IMR-90 (cell line): ENCODE data around the gene LENG9. TPM values are rescaled to one million over a fixed set of nuclear protein-coding genes. Genes with fewer than 3 reads are reported as not detected.

Experiments
- ATAC-seq: fragments of 200-7000 bp; cut with Tn5 transposase; 2 replicates; pipeline ENCODE4 v1.9.1; 2020; ENCODE audit warnings: low read depth, mild to moderate bottlenecking, moderate library complexity
- BruUV-seq: library from RNA; stranded (reverse); fragments of 400-500 nt; replicated peaks from 2 replicates; lab custom pipeline; 2021; lab: Mats Ljungman, UMichigan
- CTCF ChIA-PET: fragments of 300-600 bp; formaldehyde crosslinking; extraction: SDS; loops from one replicate; lab custom pipeline; 2021; ENCODE audit warnings: antibody characterized with exemption; lab: Yijun Ruan, JAX
- POLR2A ChIA-PET: fragments of 300-600 bp; sonication (Branson Sonifier 250); formaldehyde crosslinking; loops from one replicate; lab custom pipeline; 2022; ENCODE audit warnings: antibody characterized with exemption; ENCODE audit not compliant: unreplicated experiment; lab: Charles Lee
- DNase-seq: peaks from one replicate; pipeline ENCODE4 v3.0.0; 2013
- H2AFZ ChIP-seq: replicated peaks from 2 replicates; pipeline ENCODE3; 2013; ENCODE audit warnings: low read length, mild to moderate bottlenecking; ENCODE audit not compliant: poor library complexity
- H2AK5ac ChIP-seq: 2 replicates; pipeline ENCODE4 v1.6.1; 2013; ENCODE audit warnings: low read depth, low read length, inconsistent platforms
- H2AK9ac ChIP-seq: replicated peaks from 2 replicates; pipeline ENCODE3; 2013; ENCODE audit warnings: mild to moderate bottlenecking, low read depth, low read length, moderate library complexity; ENCODE audit not compliant: poor library complexity
- H2BK120ac ChIP-seq: 2 replicates; pipeline ENCODE4 v1.6.1; 2013; ENCODE audit warnings: low read depth, low read length, inconsistent platforms
- H2BK15ac ChIP-seq: 3 replicates; pipeline ENCODE4 v1.6.1; 2013; ENCODE audit warnings: low read depth, low read length, inconsistent platforms
- H2BK20ac ChIP-seq: 2 replicates; pipeline ENCODE4 v1.6.1; 2013; ENCODE audit warnings: low read depth, mild to moderate bottlenecking, inconsistent platforms, low read length, moderate library complexity
- H2BK5ac ChIP-seq: 2 replicates; pipeline ENCODE4 v1.6.1; 2013; ENCODE audit warnings: mild to moderate bottlenecking, low read depth, low read length, inconsistent platforms; ENCODE audit not compliant: poor library complexity, severe bottlenecking
- H3K14ac ChIP-seq: replicated peaks from 2 replicates; pipeline ENCODE4 v1.6.1; 2013; ENCODE audit warnings: low read depth, low read length, inconsistent platforms
- H3K18ac ChIP-seq: 2 replicates; pipeline ENCODE4 v1.6.1; 2013; ENCODE audit warnings: low read depth, low read length, control low read depth
- H3K23ac ChIP-seq: 2 replicates; pipeline ENCODE4 v1.6.1; 2013; ENCODE audit warnings: low read depth, low read length, inconsistent platforms
- H3K27ac ChIP-seq: 2 replicates; pipeline ENCODE4 v1.5.1; 2013; ENCODE audit warnings: mild to moderate bottlenecking, control low read depth, low read length; ENCODE audit not compliant: insufficient read depth
- H3K27me3 ChIP-seq: 2 replicates; pipeline ENCODE4 v1.6.1; 2013; ENCODE audit warnings: low read length; ENCODE audit not compliant: control insufficient read depth, insufficient read depth
- H3K36me3 ChIP-seq: 2 replicates; pipeline ENCODE4 v1.6.1; 2013; ENCODE audit warnings: low read length, mixed read lengths; ENCODE audit not compliant: control insufficient read depth, insufficient read depth
- H3K4ac ChIP-seq: 2 replicates; pipeline ENCODE4 v1.6.1; 2013; ENCODE audit warnings: low read depth, low read length, inconsistent platforms
- H3K4me1 ChIP-seq: 2 replicates; pipeline ENCODE4 v1.6.1; 2013; ENCODE audit warnings: low read length, mixed read lengths; ENCODE audit not compliant: control insufficient read depth, insufficient read depth
- H3K4me2 ChIP-seq: 2 replicates; pipeline ENCODE4 v1.6.1; 2013; ENCODE audit warnings: low read depth, mild to moderate bottlenecking, control low read depth, low read length, moderate library complexity
- H3K4me3 ChIP-seq: 2 replicates; pipeline ENCODE4 v1.5.1; 2013; ENCODE audit warnings: low read depth, mild to moderate bottlenecking, control low read depth, low read length, moderate library complexity; ENCODE audit not compliant: insufficient read depth
- H3K56ac ChIP-seq: 2 replicates; pipeline ENCODE4 v1.6.1; 2013; ENCODE audit warnings: low read length, inconsistent platforms; ENCODE audit not compliant: insufficient read depth; ENCODE audit errors: extremely low read depth
- H3K79me1 ChIP-seq, 2 experiments: 2 replicates each; pipeline ENCODE4 v1.6.1; 2013; ENCODE audit warnings: low read length in 2 of 2, inconsistent platforms in 1 of 2, low read depth in 1 of 2
- H3K9ac ChIP-seq: 2 replicates; pipeline ENCODE4 v1.6.1; 2013; ENCODE audit warnings: low read depth, low read length, control low read depth
- H3K9me1 ChIP-seq: 2 replicates; pipeline ENCODE4 v1.6.1; 2013; ENCODE audit warnings: low read length, inconsistent platforms; ENCODE audit not compliant: insufficient read depth
- H3K9me3 ChIP-seq: 2 replicates; pipeline ENCODE4 v1.6.1; 2013; ENCODE audit warnings: low read length; ENCODE audit not compliant: control insufficient read depth, insufficient read depth
- H4K20me1 ChIP-seq: 2 replicates; pipeline ENCODE4 v1.6.1; 2013; ENCODE audit warnings: low read length, inconsistent platforms; ENCODE audit not compliant: insufficient read depth
- H4K5ac ChIP-seq: 2 replicates; pipeline ENCODE4 v1.6.1; 2013; ENCODE audit warnings: mild to moderate bottlenecking, low read depth, low read length, control low read depth
- H4K8ac ChIP-seq, 2 experiments: 2 replicates each; pipeline ENCODE4 v1.6.1; 2013; ENCODE audit warnings: low read depth in 2 of 2, low read length in 2 of 2, control low read depth in 1 of 2, inconsistent platforms in 1 of 2
- H4K91ac ChIP-seq: 2 replicates; pipeline ENCODE4 v1.6.1; 2013; ENCODE audit warnings: low read depth, low read length, inconsistent platforms; ENCODE audit not compliant: insufficient read depth
- BHLHE40 ChIP-seq: fragments of 150-350 bp; IDR thresholded peaks from 2 replicates; pipeline ENCODE4 v1.6.1; 2016; ENCODE audit warnings: mild to moderate bottlenecking, low read depth, low read length
- CEBPB ChIP-seq: IDR thresholded peaks from 2 replicates; pipeline ENCODE4 v1.6.1; 2012; ENCODE audit warnings: low read depth, low read length, improper control_type of control experiment
- CHD1 ChIP-seq: IDR thresholded peaks from 2 replicates; pipeline ENCODE4 v1.6.1; 2012; ENCODE audit warnings: low read depth, low read length, improper control_type of control experiment
- CTCF ChIP-seq: conservative IDR thresholded peaks from 2 replicates; pipeline ENCODE4 v1.5.1; 2012; ENCODE audit warnings: mild to moderate bottlenecking, low read depth, low read length, improper control_type of control experiment
- ELK1 ChIP-seq: fragments of 150-350 bp; IDR thresholded peaks from 2 replicates; pipeline ENCODE4 v1.6.1; 2016; ENCODE audit warnings: low read depth, mild to moderate bottlenecking, low read length, moderate library complexity, borderline replicate concordance
- FOS ChIP-seq: fragments of 150-350 bp; IDR thresholded peaks from 2 replicates; pipeline ENCODE4 v1.6.1; 2016; ENCODE audit warnings: low read depth, low read length
- MAFK ChIP-seq: IDR thresholded peaks from 2 replicates; pipeline ENCODE4 v1.6.1; 2012; ENCODE audit warnings: low read depth, low read length, improper control_type of control experiment
- MAZ ChIP-seq: IDR thresholded peaks from 2 replicates; pipeline ENCODE4 v1.6.1; 2012; ENCODE audit warnings: low read depth, mild to moderate bottlenecking, low read length, improper control_type of control experiment, moderate library complexity, borderline replicate concordance
- MXI1 ChIP-seq: IDR thresholded peaks from 2 replicates; pipeline ENCODE4 v1.6.1; 2012; ENCODE audit warnings: low read depth, mild to moderate bottlenecking, low read length, moderate library complexity, borderline replicate concordance
- NFE2L2 ChIP-seq: fragments of 150-350 bp; IDR thresholded peaks from 2 replicates; pipeline ENCODE4 v1.6.1; 2016; ENCODE audit warnings: low read depth, mild to moderate bottlenecking, low read length
- POLR2A ChIP-seq: IDR thresholded peaks from 2 replicates; pipeline ENCODE4 v1.6.1; 2012; ENCODE audit warnings: mild to moderate bottlenecking, low read depth, low read length
- RAD21 ChIP-seq: IDR thresholded peaks from 2 replicates; pipeline ENCODE4 v1.6.1; 2012; ENCODE audit warnings: low read length, improper control_type of control experiment
- RCOR1 ChIP-seq: IDR thresholded peaks from 2 replicates; pipeline ENCODE4 v1.6.1; 2012; ENCODE audit warnings: mild to moderate bottlenecking, low read length, improper control_type of control experiment; ENCODE audit not compliant: insufficient replicate concordance
- RFX5 ChIP-seq: IDR thresholded peaks from 2 replicates; pipeline ENCODE4 v1.8.0; 2012; ENCODE audit warnings: low read depth, mild to moderate bottlenecking, low read length, moderate library complexity
- SMC3 ChIP-seq: fragments of 150-350 bp; IDR thresholded peaks from 2 replicates; pipeline ENCODE4 v1.6.1; 2016; ENCODE audit warnings: low read depth, mild to moderate bottlenecking, antibody characterized with exemption, low read length, moderate library complexity
- USF2 ChIP-seq: fragments of 150-350 bp; IDR thresholded peaks from 2 replicates; pipeline ENCODE4 v1.6.1; 2017; ENCODE audit warnings: mild to moderate bottlenecking, antibody characterized with exemption, low read length, low read depth
- WGBS, 2 experiments: methylation state at CpG; one replicate each; pipeline versions ENCODE4 v1.1.5 to v1.1.7; 2013; ENCODE audit warnings: missing lambda C conversion rate in 2 of 2; ENCODE audit not compliant: insufficient read length in 1 of 2; ENCODE audit errors: extremely low coverage in 2 of 2; 5-methylcytosine and 5-hydroxymethylcytosine counted together
- dilution Hi-C: fragments of 300-500 bp; cut with HindIII; formaldehyde crosslinking; loops from one replicate; pipeline ENCODE4 v1.14.3; 2018; ENCODE audit warnings: low sequenced_read_pairs; ENCODE audit not compliant: unreplicated experiment
- in situ Hi-C: fragments of 300-500 bp; cut with MboI; formaldehyde crosslinking; loops from 3 replicates; pipeline ENCODE4 v1.14.3; 2019; ENCODE audit warnings: low sequenced_read_pairs, inconsistent platforms, mixed read lengths
- intact Hi-C: fragments of 100-400 bp; cut with micrococcal nuclease; formaldehyde crosslinking; loops from 2 replicates; pipeline ENCODE4 v1.10.0; 2022
- polyA plus RNA-seq, 3 experiments: library from polyadenylated mRNA; depleted of rRNA; stranded (reverse); fragments of >200 nt; gene quantifications; 2 replicates each; pipeline ENCODE4 v1.2.3, GENCODE V29; 2012; ENCODE audit warnings: low replicate concordance in 1 of 3
- total RNA-seq: library from RNA; depleted of rRNA; stranded (reverse); fragments of >200 nt; gene quantifications from 2 replicates; pipeline ENCODE4 v1.2.3, GENCODE V29; 2012

LENG9 gene
- total and polyA plus RNA-seq, 2 of the 4 experiments (the other 2 are of a cell fraction): 0.94 to 1.1 TPM

- Histone ChIP-seq H2BK5ac (no peak overlapping the region), H3K4me3 (no peak overlapping the region), H3K4ac (no peak overlapping the region), H3K56ac (no peak overlapping the region), H3K4me1 (no peaks in the 10 kb centered on the region), H3K23ac (no peak overlapping the region), H4K20me1 (peaks cover 14% of the 10 kb centered on the region), H3K9me1 (peaks cover 3% of the 10 kb centered on the region; the same call in 1 of the 2 replicates), H3K14ac (no peak overlapping the region), H2AK9ac (no peak overlapping the region), H4K8ac (no peak overlapping the region), H2AK5ac (no peak overlapping the region), H3K79me1 (peaks cover 17 to 22% of the 10 kb centered on the region in 2 experiments), H3K27me3 (no peaks in the 10 kb centered on the region), H3K36me3 (peaks cover 11% of the 10 kb centered on the region), H3K18ac (no peak overlapping the region), H2AFZ (no peak overlapping the region), H3K9ac (no peak overlapping the region), H4K5ac (no peak overlapping the region), H2BK120ac (no peak overlapping the region), H3K4me2 (no peak overlapping the region), H3K27ac (no peak overlapping the region), H2BK20ac (no peak overlapping the region), H2BK15ac (no peak overlapping the region), H3K9me3 (no peaks in the 10 kb centered on the region), H4K91ac (no peak overlapping the region)
- TF ChIP-seq RFX5 (no peak), CHD1 (no peak), MXI1 (no peak), CTCF (no peak), NFE2L2 (no peak), USF2 (no peak), BHLHE40 (no peak), CEBPB (no peak), POLR2A (no peak), ELK1 (no peak), MAZ (no peak), MAFK (no peak), SMC3 (no peak), RAD21 (no peak), FOS (no peak), RCOR1 (no peak)
- DNase-seq: no peak
- POLR2A ChIA-PET: no interaction called here
- 100% methylated on average over 2 of the region's 5 CpGs; no CpG with 5 or more reads in 1 of the 2 experiments for WGBS, 2 experiments
- in situ Hi-C loops: no loop called here
- intact Hi-C loops: no loop called here
- no peak for ATAC-seq
- BruUV-seq: no TSS peak
- CTCF ChIA-PET: no interaction called here
- dilution Hi-C loops: no loop called here
Observed at GRCh38 chr19:54440641-54441040, 22.9 kb downstream of the LENG9 start.
